ENCODE measurements around the gene TSPEAR. TPM values are rescaled to one million over a fixed set of nuclear protein-coding genes. Genes with fewer than 3 reads are reported as not detected.
A peak's percentile ranks its signal among the peaks of the same experiment; 100 is the strongest.

TSPEAR gene
- total and polyA plus RNA-seq, 2 of the 13 experiments (the other 11 are each of a cell fraction or from before 2014, with no cell fraction given) = 0.07 to 0.32 TPM

- TF ChIP-seq ARID4A (CRISPR knock-in tag; IDR thresholded peaks at IDR 0.05; ENCODE audit: borderline replicate concordance) = peak; percentile 52; the same call in 1 of the 2 replicates
- no peak for TF ChIP-seq ZBTB7A (CRISPR knock-in tag; IDR thresholded peaks at IDR 0.05)
- 0 out of 2 replicates have a peak, but pooled peaks have one; percentile 44 for TF ChIP-seq ZNF556 (CRISPR knock-in tag; IDR thresholded peaks at IDR 0.05; ENCODE audit: borderline replicate concordance)
- TF ChIP-seq MED8 (CRISPR knock-in tag; IDR thresholded peaks at IDR 0.05; ENCODE audit: insufficient replicate concordance) = no peak
- peak; percentile 51; the same call in 1 of the 2 replicates for TF ChIP-seq ZFY (CRISPR knock-in tag; IDR thresholded peaks at IDR 0.05)
- TF ChIP-seq HNF1A (IDR thresholded peaks at IDR 0.05; ENCODE audit: low read depth) = no peak
- no peak; the same call in 1 of the 2 replicates for TF ChIP-seq HNF1A (CRISPR knock-in tag; IDR thresholded peaks at IDR 0.05; ENCODE audit: borderline replicate concordance)
- TF ChIP-seq ZBTB8A (CRISPR knock-in tag; IDR thresholded peaks at IDR 0.05; ENCODE audit: borderline replicate concordance, low read depth) = no peak
- TF ChIP-seq ZNF484 (CRISPR knock-in tag; IDR thresholded peaks at IDR 0.05; ENCODE audit: borderline replicate concordance, low read depth) = no peak
- no peak for TF ChIP-seq MED13 (CRISPR knock-in tag; IDR thresholded peaks at IDR 0.05)
- no peak for TF ChIP-seq FOSL1 (CRISPR knock-in tag; IDR thresholded peaks at IDR 0.05; ENCODE audit: borderline replicate concordance)
- TF ChIP-seq NCOA1 (CRISPR knock-in tag; IDR thresholded peaks at IDR 0.05) = peak; percentile 29; the same call in 1 of the 2 replicates
- TF ChIP-seq SP4 (CRISPR knock-in tag; IDR thresholded peaks at IDR 0.05) = peak; percentile 66; the same call in 1 of the 2 replicates
- TF ChIP-seq, protein P1, sequence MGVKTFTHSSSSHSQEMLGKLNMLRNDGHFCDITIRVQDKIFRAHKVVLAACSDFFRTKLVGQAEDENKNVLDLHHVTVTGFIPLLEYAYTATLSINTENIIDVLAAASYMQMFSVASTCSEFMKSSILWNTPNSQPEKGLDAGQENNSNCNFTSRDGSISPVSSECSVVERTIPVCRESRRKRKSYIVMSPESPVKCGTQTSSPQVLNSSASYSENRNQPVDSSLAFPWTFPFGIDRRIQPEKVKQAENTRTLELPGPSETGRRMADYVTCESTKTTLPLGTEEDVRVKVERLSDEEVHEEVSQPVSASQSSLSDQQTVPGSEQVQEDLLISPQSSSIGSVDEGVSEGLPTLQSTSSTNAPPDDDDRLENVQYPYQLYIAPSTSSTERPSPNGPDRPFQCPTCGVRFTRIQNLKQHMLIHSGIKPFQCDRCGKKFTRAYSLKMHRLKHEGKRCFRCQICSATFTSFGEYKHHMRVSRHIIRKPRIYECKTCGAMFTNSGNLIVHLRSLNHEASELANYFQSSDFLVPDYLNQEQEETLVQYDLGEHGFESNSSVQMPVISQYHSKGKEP (CRISPR knock-in tag; IDR thresholded peaks at IDR 0.05) = no peak
- TF ChIP-seq MTF1 (CRISPR knock-in tag; IDR thresholded peaks at IDR 0.05) = no peak
- no peak for TF ChIP-seq SRSF1 (optimal IDR thresholded peaks at IDR 0.05; ENCODE audit: low read depth, low read length)
- no peak for TF ChIP-seq ZNF777 (CRISPR knock-in tag; IDR thresholded peaks at IDR 0.05)
- TF ChIP-seq ZNF672 (CRISPR knock-in tag; IDR thresholded peaks at IDR 0.05) = no peak
Observed at GRCh38 chr21:44574457-44575306, 136.7 kb downstream of the TSPEAR start (continued).
